Suprapubic skin (tissue), 3 donors: ENCODE data around the gene JAKMIP1.

ENCODE experiments used
- CTCF ChIP-seq, 2 donors: fragments of 200-600 bp in 1 of 2; fragments of 450-650 bp in 1 of 2; sonication (generic) in 1 of 2; IDR thresholded peaks; one replicate each; pipeline ENCODE4 v1.5.1; 2016 to 2019; ENCODE audit warnings: antibody characterized with exemption in 2 of 2, mild to moderate bottlenecking in 1 of 2, moderate library complexity in 1 of 2
- POLR2AphosphoS5 ChIP-seq, 3 donors: sonication (generic); formaldehyde crosslinking; IDR thresholded peaks; one replicate each; pipeline ENCODE4 v1.6.1; 2017; ENCODE audit warnings: antibody characterized with exemption in 3 of 3

- TF ChIP-seq CTCF (IDR thresholded peaks at IDR 0.05) (no peak), POLR2AphosphoS5 (IDR thresholded peaks at IDR 0.05) (no peak)
Observed at GRCh38 chr4:6182376-6183280, 17.7 kb downstream of the JAKMIP1 start.
